Left renal cortex interstitium (tissue), 4 donors: ENCODE measurements around the gene GPR18. TPM values are rescaled to one million over a fixed set of nuclear protein-coding genes. Genes with fewer than 3 reads are reported as not detected.
"Not testable (repeated sequence)": the region's sequence is repeated elsewhere in the genome, so short reads cannot be mapped to it uniquely, and the experiment has no call there.

ENCODE experiments used
- DNase-seq, 4 donors: peaks; one replicate each; pipeline ENCODE4 v3.0.0-alpha.2; 2013; ENCODE audit warnings: low read depth in 4 of 4, low spot score in 2 of 4, missing footprints in 1 of 4
- polyA plus RNA-seq, 4 donors: library from polyadenylated mRNA; unstranded; fragments of 120-200 nt; gene quantifications; one replicate each; pipeline ENCODE4 v1.2.1, GENCODE V29; 2013; ENCODE audit not compliant: insufficient read length in 4 of 4

GPR18 gene
- polyA plus RNA-seq, 4 donors: 0.16 to 0.40 (median 0.35) TPM

GRCh38 chr13:99269627-99270241 is 11.6 kb upstream of the GPR18 start:
- no peak for DNase-seq

- no peak for DNase-seq
Observed at GRCh38 chr13:99268822-99269221, 10.6 kb upstream of the GPR18 start.

- DNase-seq: no peak
Observed at GRCh38 chr13:99267927-99268326, 9.7 kb upstream of the GPR18 start.

GRCh38 chr13:99266827-99267226 is 8.6 kb upstream of the GPR18 start:
- DNase-seq: no peak

- no peak for DNase-seq
Observed at GRCh38 chr13:99265821-99266426, 7.7 kb upstream of the GPR18 start.

- DNase-seq: no peak
Observed at GRCh38 chr13:99265162-99265800, 7.1 kb upstream of the GPR18 start.

GRCh38 chr13:99264051-99264450 is 5.9 kb upstream of the GPR18 start:
- DNase-seq: no peak

- no peak for DNase-seq
Observed at GRCh38 chr13:99263126-99263785, 5.1 kb upstream of the GPR18 start.

GRCh38 chr13:99261059-99261458 is 2.9 kb upstream of the GPR18 start:
- DNase-seq: no peak

- no peak for DNase-seq
Observed at GRCh38 chr13:99260216-99260615, 2.0 kb upstream of the GPR18 start.

- DNase-seq: no peak
Observed at GRCh38 chr13:99258946-99259345, 767 bp upstream of the GPR18 start.

GRCh38 chr13:99257291-99257690 is 888 bp downstream of the GPR18 start:
- DNase-seq: no peak

- DNase-seq: no peak
Observed at GRCh38 chr13:99256709-99257108, 1.5 kb downstream of the GPR18 start.

- no peak for DNase-seq
Observed at GRCh38 chr13:99256283-99256682, 1.9 kb downstream of the GPR18 start.

GRCh38 chr13:99255271-99255670 is 2.9 kb downstream of the GPR18 start:
- no peak for DNase-seq

- DNase-seq: no peak
Observed at GRCh38 chr13:99254830-99255229, 3.3 kb downstream of the GPR18 start.

GRCh38 chr13:99251921-99252320 is 6.3 kb downstream of the GPR18 start:
- no peak for DNase-seq

- no peak for DNase-seq
Observed at GRCh38 chr13:99250982-99251825, 7.0 kb downstream of the GPR18 start.

GRCh38 chr13:99249606-99250005 is 8.6 kb downstream of the GPR18 start:
- not testable (repeated sequence) for DNase-seq

GRCh38 chr13:99249178-99249577 is 9.0 kb downstream of the GPR18 start:
- not testable (repeated sequence) for DNase-seq

- DNase-seq: no peak
Observed at GRCh38 chr13:99246100-99246499, 12.1 kb downstream of the GPR18 start.
